ENCODE measurements around the gene CCDC7.
"Not testable (repeated sequence)": the region's sequence is repeated elsewhere in the genome, so short reads cannot be mapped to it uniquely, and the experiment has no call there.

CCDC7 gene

GRCh38 chr10:32693441-32693979 is 247.6 kb downstream of the CCDC7 start:
- Histone ChIP-seq H3K27me3 (ENCODE audit: insufficient read depth, low read length) (no peaks in the 10 kb centered on the region), H3K36me3 (ENCODE audit: insufficient read depth, low read length) (no peaks in the 10 kb centered on the region)

GRCh38 chr10:32699683-32700082 is 253.7 kb downstream of the CCDC7 start:
- H3K27me3 ChIP-seq (ENCODE audit: insufficient read depth, low read length); H3K36me3 ChIP-seq (ENCODE audit: insufficient read depth, low read length); H2AFZ ChIP-seq (ENCODE audit: low read length, unreplicated experiment); H3K27ac ChIP-seq (ENCODE audit: low read depth, low read length); H3K79me2 ChIP-seq (ENCODE audit: control insufficient read depth, insufficient read depth, low read length, unreplicated experiment); H3K4me3 ChIP-seq (ENCODE audit: low read depth, low read length); H3K4me1 ChIP-seq (ENCODE audit: control insufficient read depth, insufficient read depth, low read length, unreplicated experiment): not testable (repeated sequence)

More at GRCh38 chr10:32693441-32693979, 247.6 kb downstream of the CCDC7 start:
- Histone ChIP-seq H3K27ac (ENCODE audit: low read depth, low read length) (no peak overlapping the region), H3K79me2 (ENCODE audit: control insufficient read depth, insufficient read depth, low read length, unreplicated experiment) (no peaks in the 10 kb centered on the region), H3K4me3 (ENCODE audit: low read depth, low read length) (no peak overlapping the region), H3K4me1 (ENCODE audit: control insufficient read depth, insufficient read depth, low read length, unreplicated experiment) (no peaks in the 10 kb centered on the region), H2AFZ (ENCODE audit: low read length, unreplicated experiment) (no peak overlapping the region)

- no peaks in the 10 kb centered on the region for H3K27me3 ChIP-seq (ENCODE audit: insufficient read depth, low read length)
Measured at GRCh38 chr10:32713560-32713959, 267.6 kb downstream of the CCDC7 start.

GRCh38 chr10:32731527-32731926 is 285.6 kb downstream of the CCDC7 start:
- Histone ChIP-seq H3K27me3 (ENCODE audit: insufficient read depth, low read length) (no peaks in the 10 kb centered on the region), H2AFZ (ENCODE audit: low read length, unreplicated experiment) (no peak overlapping the region), H3K27ac (ENCODE audit: low read depth, low read length) (no peak overlapping the region), H3K4me3 (ENCODE audit: low read depth, low read length) (no peak overlapping the region), H3K4me1 (ENCODE audit: control insufficient read depth, insufficient read depth, low read length, unreplicated experiment) (no peaks in the 10 kb centered on the region), H3K79me2 (ENCODE audit: control insufficient read depth, insufficient read depth, low read length, unreplicated experiment) (no peaks in the 10 kb centered on the region), H3K36me3 (ENCODE audit: insufficient read depth, low read length) (no peaks in the 10 kb centered on the region)

More at GRCh38 chr10:32713560-32713959, 267.6 kb downstream of the CCDC7 start:
- Histone ChIP-seq H3K4me1 (ENCODE audit: control insufficient read depth, insufficient read depth, low read length, unreplicated experiment) (no peaks in the 10 kb centered on the region), H2AFZ (ENCODE audit: low read length, unreplicated experiment) (no peak overlapping the region), H3K79me2 (ENCODE audit: control insufficient read depth, insufficient read depth, low read length, unreplicated experiment) (no peaks in the 10 kb centered on the region), H3K27ac (ENCODE audit: low read depth, low read length) (no peak overlapping the region), H3K4me3 (ENCODE audit: low read depth, low read length) (no peak overlapping the region), H3K36me3 (ENCODE audit: insufficient read depth, low read length) (no peaks in the 10 kb centered on the region)

- Histone ChIP-seq H3K4me3 (ENCODE audit: low read depth, low read length) (no peak overlapping the region), H2AFZ (ENCODE audit: low read length, unreplicated experiment) (no peak overlapping the region), H3K4me1 (ENCODE audit: control insufficient read depth, insufficient read depth, low read length, unreplicated experiment) (no peaks in the 10 kb centered on the region), H3K36me3 (ENCODE audit: insufficient read depth, low read length) (peaks cover 9% of the 10 kb centered on the region; the same call in 1 of the 2 replicates), H3K27ac (ENCODE audit: low read depth, low read length) (no peak overlapping the region), H3K27me3 (ENCODE audit: insufficient read depth, low read length) (no peaks in the 10 kb centered on the region), H3K79me2 (ENCODE audit: control insufficient read depth, insufficient read depth, low read length, unreplicated experiment) (no peaks in the 10 kb centered on the region)
Measured at GRCh38 chr10:32738958-32739357, 293.0 kb downstream of the CCDC7 start.

- Histone ChIP-seq H3K27ac (ENCODE audit: low read depth, low read length) (no peak overlapping the region), H3K36me3 (ENCODE audit: insufficient read depth, low read length) (no peaks in the 10 kb centered on the region), H2AFZ (ENCODE audit: low read length, unreplicated experiment) (no peak overlapping the region), H3K4me3 (ENCODE audit: low read depth, low read length) (no peak overlapping the region), H3K79me2 (ENCODE audit: control insufficient read depth, insufficient read depth, low read length, unreplicated experiment) (no peaks in the 10 kb centered on the region), H3K4me1 (ENCODE audit: control insufficient read depth, insufficient read depth, low read length, unreplicated experiment) (no peaks in the 10 kb centered on the region), H3K27me3 (ENCODE audit: insufficient read depth, low read length) (no peaks in the 10 kb centered on the region)
Measured at GRCh38 chr10:32744321-32744720, 298.4 kb downstream of the CCDC7 start.

GRCh38 chr10:32746869-32747268 is 300.9 kb downstream of the CCDC7 start:
- H3K27ac ChIP-seq (ENCODE audit: low read depth, low read length) = no peak overlapping the region
- no peaks in the 10 kb centered on the region for H3K27me3 ChIP-seq (ENCODE audit: insufficient read depth, low read length)
- H3K4me1 ChIP-seq (ENCODE audit: control insufficient read depth, insufficient read depth, low read length, unreplicated experiment) = no peaks in the 10 kb centered on the region
- no peak overlapping the region for H3K4me3 ChIP-seq (ENCODE audit: low read depth, low read length)
- no peaks in the 10 kb centered on the region for H3K36me3 ChIP-seq (ENCODE audit: insufficient read depth, low read length)
- H3K79me2 ChIP-seq (ENCODE audit: control insufficient read depth, insufficient read depth, low read length, unreplicated experiment) = no peaks in the 10 kb centered on the region
- H2AFZ ChIP-seq (ENCODE audit: low read length, unreplicated experiment) = no peak overlapping the region

- Histone ChIP-seq H3K27me3 (ENCODE audit: insufficient read depth, low read length) (no peaks in the 10 kb centered on the region), H3K36me3 (ENCODE audit: insufficient read depth, low read length) (no peaks in the 10 kb centered on the region), H2AFZ (ENCODE audit: low read length, unreplicated experiment) (no peak overlapping the region), H3K27ac (ENCODE audit: low read depth, low read length) (no peak overlapping the region), H3K4me3 (ENCODE audit: low read depth, low read length) (no peak overlapping the region), H3K79me2 (ENCODE audit: control insufficient read depth, insufficient read depth, low read length, unreplicated experiment) (no peaks in the 10 kb centered on the region), H3K4me1 (ENCODE audit: control insufficient read depth, insufficient read depth, low read length, unreplicated experiment) (no peaks in the 10 kb centered on the region)
Measured at GRCh38 chr10:32751582-32751981, 305.6 kb downstream of the CCDC7 start.

- H3K4me1 ChIP-seq (ENCODE audit: control insufficient read depth, insufficient read depth, low read length, unreplicated experiment); H3K36me3 ChIP-seq (ENCODE audit: insufficient read depth, low read length); H3K4me3 ChIP-seq (ENCODE audit: low read depth, low read length); H3K27ac ChIP-seq (ENCODE audit: low read depth, low read length); H3K27me3 ChIP-seq (ENCODE audit: insufficient read depth, low read length); H3K79me2 ChIP-seq (ENCODE audit: control insufficient read depth, insufficient read depth, low read length, unreplicated experiment); H2AFZ ChIP-seq (ENCODE audit: low read length, unreplicated experiment): not testable (repeated sequence)
Measured at GRCh38 chr10:32754900-32755299, 309.0 kb downstream of the CCDC7 start.

- Histone ChIP-seq H3K27me3 (ENCODE audit: insufficient read depth, low read length) (peaks cover 3% of the 10 kb centered on the region; the same call in 1 of the 2 replicates), H3K4me1 (ENCODE audit: control insufficient read depth, insufficient read depth, low read length, unreplicated experiment) (no peaks in the 10 kb centered on the region), H3K4me3 (ENCODE audit: low read depth, low read length) (no peak overlapping the region), H2AFZ (ENCODE audit: low read length, unreplicated experiment) (no peak overlapping the region), H3K27ac (ENCODE audit: low read depth, low read length) (no peak overlapping the region), H3K79me2 (ENCODE audit: control insufficient read depth, insufficient read depth, low read length, unreplicated experiment) (no peaks in the 10 kb centered on the region), H3K36me3 (ENCODE audit: insufficient read depth, low read length) (no peaks in the 10 kb centered on the region)
Measured at GRCh38 chr10:32771217-32771616, 325.3 kb downstream of the CCDC7 start.

GRCh38 chr10:32773105-32773504 is 327.2 kb downstream of the CCDC7 start:
- Histone ChIP-seq H3K27me3 (ENCODE audit: insufficient read depth, low read length) (no peaks in the 10 kb centered on the region), H3K4me1 (ENCODE audit: control insufficient read depth, insufficient read depth, low read length, unreplicated experiment) (no peaks in the 10 kb centered on the region), H2AFZ (ENCODE audit: low read length, unreplicated experiment) (no peak overlapping the region), H3K79me2 (ENCODE audit: control insufficient read depth, insufficient read depth, low read length, unreplicated experiment) (no peaks in the 10 kb centered on the region), H3K27ac (ENCODE audit: low read depth, low read length) (no peak overlapping the region), H3K36me3 (ENCODE audit: insufficient read depth, low read length) (no peaks in the 10 kb centered on the region), H3K4me3 (ENCODE audit: low read depth, low read length) (no peak overlapping the region)
